ENCODE measurements around the gene SUCNR1.
A peak's percentile ranks its signal among the peaks of the same experiment; 100 is the strongest.

SUCNR1 gene

DNA sequence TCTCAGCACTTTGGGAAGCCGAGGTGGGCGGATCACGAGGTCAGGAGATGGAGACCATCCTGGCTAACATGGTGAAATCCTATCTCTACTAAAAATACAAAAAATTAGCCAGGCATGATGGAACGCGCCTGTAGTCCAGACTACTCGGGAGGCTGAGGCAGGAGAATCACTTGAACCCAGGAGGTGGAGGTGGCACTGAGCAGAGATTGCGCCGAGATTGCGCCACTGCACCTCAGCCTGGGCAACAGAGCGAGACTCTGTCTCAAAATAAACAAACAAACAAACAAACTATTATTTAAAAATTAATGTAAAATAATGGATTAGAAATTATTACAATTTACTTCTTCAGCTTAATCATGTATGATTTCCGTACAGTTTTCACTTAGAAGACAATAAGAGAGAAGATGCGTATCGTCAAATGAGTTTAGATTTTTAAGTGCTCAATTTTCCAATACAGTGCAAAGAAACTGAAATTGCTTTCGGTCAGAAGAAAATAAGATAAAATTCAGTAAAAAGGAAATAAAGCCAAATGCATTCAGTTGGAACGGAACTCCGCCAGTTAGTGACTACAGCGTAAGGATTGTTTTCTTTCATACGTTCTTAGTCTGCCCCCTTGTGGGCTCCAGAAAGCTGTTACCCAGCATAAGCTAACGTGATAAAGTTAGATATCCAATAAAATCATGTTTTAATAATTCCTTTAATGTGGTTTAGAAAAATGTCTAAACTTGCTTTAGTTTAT, 34.7 kb upstream of the SUCNR1 start:
- Histone ChIP-seq H3K14ac (ENCODE audit: low read length) (no peak overlapping the region), H3K23ac (ENCODE audit: low read length) (no peak overlapping the region), H2BK120ac (ENCODE audit: insufficient read depth, low read length, poor library complexity) (peak overlapping the region; percentile 76), H4K12ac (ENCODE audit: low read depth, low read length) (no peak overlapping the region), H4K8ac (ENCODE audit: low read depth, low read length) (peak overlapping the region; percentile 47), H3K4me3 (ENCODE audit: low read depth, low read length) (no peak overlapping the region), H3K79me1 (ENCODE audit: low read length) (peaks cover 2% of the 10 kb centered on the region), H3K79me2 (ENCODE audit: control insufficient read depth, insufficient read depth, low read length, poor library complexity) (no peaks in the 10 kb centered on the region), H3K9ac (ENCODE audit: low read length) (no peak overlapping the region), H3K18ac (ENCODE audit: low read length) (no peak overlapping the region), H3K4me1 (ENCODE audit: control insufficient read depth in 1 of 2, insufficient read depth in 2 of 2, low read length in 2 of 2) (peaks cover 2 to 3% of the 10 kb centered on the region in 2 experiments), H4K91ac (ENCODE audit: low read depth, low read length) (peak overlapping the region; percentile 55), H2AK5ac (ENCODE audit: low read length) (peak overlapping the region; percentile 46), H2BK5ac (ENCODE audit: low read depth, low read length, poor library complexity) (no peak overlapping the region), H3K36me3 (ENCODE audit: control insufficient read depth in 1 of 2, insufficient read depth in 2 of 2, low read length in 2 of 2) (no peaks in the 10 kb centered on the region), H2AFZ (ENCODE audit: insufficient read depth, low read length, poor library complexity) (no peak overlapping the region), H2BK12ac (ENCODE audit: low read length) (no peak overlapping the region), H3K9me3 (ENCODE audit: insufficient read depth, low read depth, low read length) (no peaks in the 10 kb centered on the region), H3K4me2 (ENCODE audit: low read length) (no peak overlapping the region), H3K4ac (ENCODE audit: low read depth, low read length) (no peak overlapping the region), H3K27me3 (ENCODE audit: insufficient read depth, low read length) (no peaks in the 10 kb centered on the region), H3K27ac (ENCODE audit: low read depth, low read length) (no peak overlapping the region)
- peak; percentile 60 to 91 for DNase-seq
- WGBS (ENCODE audit: extremely low coverage, insufficient coverage, insufficient read length): no CpG with 5 or more reads among the region's 19 CpGs

DNA sequence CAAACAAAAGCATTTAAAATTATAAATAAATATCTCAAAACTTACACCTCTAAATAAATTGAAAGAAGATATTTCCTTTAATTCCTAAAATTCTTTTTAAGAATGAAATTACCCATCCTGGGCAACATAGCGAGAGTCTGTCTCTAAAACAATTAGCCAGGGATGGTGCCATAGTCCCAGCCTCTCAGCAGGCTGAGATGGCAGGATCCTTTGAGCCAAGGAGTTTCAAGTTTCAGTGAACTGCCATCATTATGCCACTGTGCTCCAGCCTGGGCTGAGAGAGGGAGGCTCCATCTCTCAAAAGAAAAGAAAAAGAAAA, 34.2 kb upstream of the SUCNR1 start:
- Histone ChIP-seq H3K4me3 (ENCODE audit: low read depth, low read length) (no peak overlapping the region), H3K79me2 (ENCODE audit: control insufficient read depth, insufficient read depth, low read length, poor library complexity) (no peaks in the 10 kb centered on the region), H2BK120ac (ENCODE audit: insufficient read depth, low read length, poor library complexity) (no peak overlapping the region), H3K4me2 (ENCODE audit: low read length) (no peak overlapping the region), H3K4me1 (ENCODE audit: control insufficient read depth in 1 of 2, insufficient read depth in 2 of 2, low read length in 2 of 2) (peaks cover 2 to 3% of the 10 kb centered on the region in 2 experiments), H3K14ac (ENCODE audit: low read length) (no peak overlapping the region), H2AFZ (ENCODE audit: insufficient read depth, low read length, poor library complexity) (no peak overlapping the region), H3K23ac (ENCODE audit: low read length) (no peak overlapping the region), H3K27ac (ENCODE audit: low read depth, low read length) (no peak overlapping the region), H2BK5ac (ENCODE audit: low read depth, low read length, poor library complexity) (no peak overlapping the region), H4K91ac (ENCODE audit: low read depth, low read length) (no peak overlapping the region), H3K27me3 (ENCODE audit: insufficient read depth, low read length) (no peaks in the 10 kb centered on the region), H3K36me3 (ENCODE audit: control insufficient read depth in 1 of 2, insufficient read depth in 2 of 2, low read length in 2 of 2) (no peaks in the 10 kb centered on the region), H4K12ac (ENCODE audit: low read depth, low read length) (no peak overlapping the region), H3K9me3 (ENCODE audit: insufficient read depth, low read depth, low read length) (no peaks in the 10 kb centered on the region), H4K8ac (ENCODE audit: low read depth, low read length) (no peak overlapping the region), H3K4ac (ENCODE audit: low read depth, low read length) (no peak overlapping the region), H3K18ac (ENCODE audit: low read length) (no peak overlapping the region), H3K79me1 (ENCODE audit: low read length) (peaks cover 2% of the 10 kb centered on the region), H2BK12ac (ENCODE audit: low read length) (peak overlapping the region; percentile 69), H3K9ac (ENCODE audit: low read length) (no peak overlapping the region), H2AK5ac (ENCODE audit: low read length) (no peak overlapping the region)
- DNase-seq: no peak
- WGBS (ENCODE audit: extremely low coverage, insufficient coverage, insufficient read length): no CpG with 5 or more reads among the region's 1 CpG

DNA sequence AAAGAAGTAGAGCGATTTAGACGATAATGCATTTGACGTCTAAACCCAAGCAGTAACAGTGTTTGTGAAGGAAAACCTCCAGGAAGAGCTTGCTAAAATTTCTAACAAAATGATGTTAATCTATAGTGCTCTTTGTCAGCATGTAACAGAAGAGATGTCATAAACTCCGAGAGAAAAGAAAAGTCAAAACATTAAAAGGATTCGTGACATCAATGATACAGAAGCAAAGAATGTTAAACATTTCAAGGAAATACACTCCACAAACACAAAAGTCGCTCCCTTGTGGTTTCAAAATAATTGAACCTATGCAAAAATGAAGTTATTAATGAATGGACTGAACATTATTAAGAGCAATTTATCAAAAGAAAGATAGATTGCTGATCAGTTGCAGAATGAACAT, 31.6 kb upstream of the SUCNR1 start:
- H3K14ac ChIP-seq (ENCODE audit: low read length): no peak overlapping the region
- H2BK5ac ChIP-seq (ENCODE audit: low read depth, low read length, poor library complexity): no peak overlapping the region
- H3K18ac ChIP-seq (ENCODE audit: low read length): no peak overlapping the region
- no peaks in the 10 kb centered on the region for H3K9me3 ChIP-seq (ENCODE audit: insufficient read depth, low read depth, low read length)
- no peak overlapping the region for H4K12ac ChIP-seq (ENCODE audit: low read depth, low read length)
- no peak overlapping the region for H2BK12ac ChIP-seq (ENCODE audit: low read length)
- no peak overlapping the region for H2AK5ac ChIP-seq (ENCODE audit: low read length)
- H3K23ac ChIP-seq (ENCODE audit: low read length): no peak overlapping the region
- WGBS (ENCODE audit: extremely low coverage, insufficient coverage, insufficient read length): no CpG with 5 or more reads among the region's 6 CpGs
- no peak overlapping the region for H2AFZ ChIP-seq (ENCODE audit: insufficient read depth, low read length, poor library complexity)
- no peaks in the 10 kb centered on the region for H3K4me1 ChIP-seq (ENCODE audit: control insufficient read depth in 1 of 2, insufficient read depth in 2 of 2, low read length in 2 of 2)
- H3K36me3 ChIP-seq (ENCODE audit: control insufficient read depth in 1 of 2, insufficient read depth in 2 of 2, low read length in 2 of 2): no peaks in the 10 kb centered on the region
- DNase-seq: peak in 1 of 2 donors; percentile 17
- H4K91ac ChIP-seq (ENCODE audit: low read depth, low read length): no peak overlapping the region
- no peak overlapping the region for H3K9ac ChIP-seq (ENCODE audit: low read length)
- H3K27me3 ChIP-seq (ENCODE audit: insufficient read depth, low read length): no peaks in the 10 kb centered on the region
- no peak overlapping the region for H3K4me3 ChIP-seq (ENCODE audit: low read depth, low read length)
- peaks cover 2% of the 10 kb centered on the region for H3K79me1 ChIP-seq (ENCODE audit: low read length)
- no peak overlapping the region for H3K4ac ChIP-seq (ENCODE audit: low read depth, low read length)
- no peaks in the 10 kb centered on the region for H3K79me2 ChIP-seq (ENCODE audit: control insufficient read depth, insufficient read depth, low read length, poor library complexity)
- H3K27ac ChIP-seq (ENCODE audit: low read depth, low read length): no peak overlapping the region
- no peak overlapping the region for H4K8ac ChIP-seq (ENCODE audit: low read depth, low read length)
- H3K4me2 ChIP-seq (ENCODE audit: low read length): no peak overlapping the region
- no peak overlapping the region for H2BK120ac ChIP-seq (ENCODE audit: insufficient read depth, low read length, poor library complexity)

DNA sequence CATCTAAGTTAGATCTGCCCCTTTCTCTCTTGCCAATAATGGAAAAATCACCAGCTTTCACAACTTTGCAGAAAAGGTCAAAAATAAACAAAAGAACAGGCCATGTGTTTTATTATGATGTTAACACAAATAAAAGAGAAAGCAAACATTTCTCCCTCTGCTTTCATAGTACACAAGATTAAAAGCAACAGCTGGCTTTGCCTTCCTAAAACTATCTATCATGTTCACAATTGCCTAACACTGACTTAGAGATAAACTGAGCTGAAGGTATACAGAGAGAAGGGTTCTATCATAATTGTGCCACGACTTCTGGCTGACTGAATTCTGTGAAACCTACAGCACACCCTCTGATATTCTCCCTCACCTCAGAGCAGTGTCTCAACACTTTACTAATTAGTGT, 30.2 kb upstream of the SUCNR1 start:
- Histone ChIP-seq H3K4me2 (ENCODE audit: low read length) (no peak overlapping the region), H3K18ac (ENCODE audit: low read length) (no peak overlapping the region), H2AK5ac (ENCODE audit: low read length) (no peak overlapping the region), H3K79me2 (ENCODE audit: control insufficient read depth, insufficient read depth, low read length, poor library complexity) (no peaks in the 10 kb centered on the region), H3K9ac (ENCODE audit: low read length) (no peak overlapping the region), H4K12ac (ENCODE audit: low read depth, low read length) (no peak overlapping the region), H2BK12ac (ENCODE audit: low read length) (no peak overlapping the region), H2BK120ac (ENCODE audit: insufficient read depth, low read length, poor library complexity) (no peak overlapping the region), H3K23ac (ENCODE audit: low read length) (no peak overlapping the region), H3K4me3 (ENCODE audit: low read depth, low read length) (no peak overlapping the region), H3K27ac (ENCODE audit: low read depth, low read length) (no peak overlapping the region), H3K36me3 (ENCODE audit: control insufficient read depth in 1 of 2, insufficient read depth in 2 of 2, low read length in 2 of 2) (no peaks in the 10 kb centered on the region), H3K9me3 (ENCODE audit: insufficient read depth, low read depth, low read length) (no peaks in the 10 kb centered on the region), H2BK5ac (ENCODE audit: low read depth, low read length, poor library complexity) (no peak overlapping the region), H3K4ac (ENCODE audit: low read depth, low read length) (no peak overlapping the region), H3K79me1 (ENCODE audit: low read length) (peaks cover 2% of the 10 kb centered on the region), H3K4me1 (ENCODE audit: control insufficient read depth in 1 of 2, insufficient read depth in 2 of 2, low read length in 2 of 2) (no peaks in the 10 kb centered on the region), H2AFZ (ENCODE audit: insufficient read depth, low read length, poor library complexity) (no peak overlapping the region), H4K8ac (ENCODE audit: low read depth, low read length) (no peak overlapping the region), H3K27me3 (ENCODE audit: insufficient read depth, low read length) (no peaks in the 10 kb centered on the region), H3K14ac (ENCODE audit: low read length) (no peak overlapping the region), H4K91ac (ENCODE audit: low read depth, low read length) (no peak overlapping the region)
- DNase-seq: no peak
- WGBS (ENCODE audit: extremely low coverage, insufficient coverage, insufficient read length): no CpG with 5 or more reads among the region's 1 CpG

Measured in trophoblast cell (in vitro differentiated cells and primary cell).